Retina (tissue), 1 donor: ENCODE data around the gene PITPNM3.

Source experiments
- DNase-seq: peaks from one replicate; pipeline ENCODE4 v3.0.0-alpha.2; 2016

Gene PITPNM3

DNA sequence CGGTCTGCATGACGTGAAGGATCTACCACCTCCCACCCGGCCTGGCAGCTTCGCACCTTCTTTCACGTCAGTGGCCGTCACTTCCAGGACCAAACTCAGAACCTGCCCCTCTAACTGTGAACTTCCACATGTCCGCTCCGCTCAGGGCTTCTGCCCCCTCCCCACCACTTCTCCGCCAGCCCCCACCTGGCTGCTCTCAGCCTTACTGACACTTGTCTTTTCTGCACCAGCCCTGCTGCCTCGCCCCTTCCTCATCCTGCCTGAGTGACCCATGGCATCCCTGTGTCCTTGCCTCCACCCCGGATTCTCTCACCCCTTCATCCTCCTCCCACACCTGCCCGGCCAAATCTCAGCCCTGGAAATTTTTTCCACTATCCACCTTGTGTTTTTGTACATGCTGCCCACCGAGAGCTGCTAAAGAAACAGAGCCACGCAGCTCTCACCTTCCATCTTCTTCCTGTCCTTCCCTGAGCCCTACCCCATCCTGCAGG is 97.8 kb downstream of the PITPNM3 start:
- DNase-seq: no peak

DNA sequence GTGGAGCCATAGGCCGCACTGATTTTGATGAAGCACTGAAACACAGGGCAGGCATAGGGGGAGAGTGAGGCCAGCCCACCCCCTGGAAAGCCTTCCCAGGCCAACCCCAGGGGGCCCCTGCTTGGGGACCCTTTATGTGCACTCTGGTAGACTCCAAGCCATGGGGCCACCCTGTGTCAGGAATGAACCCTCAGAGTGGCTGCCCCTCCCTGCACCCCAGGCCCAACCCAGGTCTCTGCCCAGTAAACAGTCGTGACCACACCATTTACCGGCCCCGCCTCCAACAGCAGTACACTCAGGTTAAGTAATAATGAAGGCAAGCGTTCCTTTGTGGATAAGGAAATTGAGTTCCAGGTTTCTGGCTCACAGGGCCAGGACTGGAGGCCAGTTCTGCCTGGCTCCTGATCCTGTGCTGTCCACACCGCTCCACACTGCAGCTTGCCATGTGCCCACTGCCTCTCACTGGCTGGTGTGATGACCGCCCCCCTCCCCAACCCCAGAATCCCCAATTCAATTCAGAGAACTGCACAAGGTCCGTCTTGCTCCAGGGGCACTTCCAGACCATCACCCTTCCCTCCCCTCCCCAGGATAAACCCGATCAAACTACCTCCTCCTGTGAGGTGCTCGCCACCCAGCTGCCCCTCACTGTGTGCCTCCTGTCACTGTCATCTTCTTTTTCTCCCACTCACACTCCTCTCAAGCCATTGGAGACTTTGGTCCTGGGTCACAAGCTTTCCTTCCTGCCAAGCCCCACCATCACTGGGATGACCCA is 98.5 kb downstream of the PITPNM3 start:
- DNase-seq: no peak

DNA sequence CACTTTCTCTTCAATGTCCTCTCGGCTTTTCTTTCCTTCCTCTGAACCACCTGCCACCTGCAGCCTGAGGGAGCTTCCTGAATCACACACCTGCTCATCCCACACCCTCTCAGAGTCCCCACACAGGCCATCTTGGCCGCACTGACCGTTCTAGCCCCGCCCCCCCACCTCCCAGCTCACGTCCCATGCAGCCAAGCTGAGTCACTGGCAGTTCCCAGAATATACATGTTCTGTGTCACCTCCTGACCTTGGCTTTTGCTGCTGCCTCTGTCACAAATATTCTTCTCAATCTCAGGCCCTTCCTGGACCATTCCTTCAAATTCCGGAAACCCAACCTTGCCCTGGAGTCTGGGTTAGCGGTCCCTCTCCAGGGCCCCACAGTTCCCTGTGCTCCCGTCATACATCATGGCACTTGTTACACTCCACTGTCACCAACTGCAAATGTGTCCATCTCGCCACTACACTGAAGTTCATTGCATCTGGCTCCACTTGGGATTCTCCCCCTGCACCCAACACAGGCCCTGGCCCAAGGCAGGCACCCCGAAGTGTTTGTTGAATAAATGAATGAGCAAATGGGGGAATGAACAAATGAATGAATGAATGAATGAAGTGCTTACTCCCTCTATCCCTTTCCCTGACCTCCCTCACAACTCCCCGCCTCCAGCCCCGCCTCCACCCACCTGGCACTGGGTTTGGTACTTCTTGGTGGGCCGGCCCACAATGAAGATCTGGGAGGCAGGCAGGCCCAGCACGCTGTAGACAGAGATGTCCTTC is 99.3 kb downstream of the PITPNM3 start:
- DNase-seq: no peak

DNA sequence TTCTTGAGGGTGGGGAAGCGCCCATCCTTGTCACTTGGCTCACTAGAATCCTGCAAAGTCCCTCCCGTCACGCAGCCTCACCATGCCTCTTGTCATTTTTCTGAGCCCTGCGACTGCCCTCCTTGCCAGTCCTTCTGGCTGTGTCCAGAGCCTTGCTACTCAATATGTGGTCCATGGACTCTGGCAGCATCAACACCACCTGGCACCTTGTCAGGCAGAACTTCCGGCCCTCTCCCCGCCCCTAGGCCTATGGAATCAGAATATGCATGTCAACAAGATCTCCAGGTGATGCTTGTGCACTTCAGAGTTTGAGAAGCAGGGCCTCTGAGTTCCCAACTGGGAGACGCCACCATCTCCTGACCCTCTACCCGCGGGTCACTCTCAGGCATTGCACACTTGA is 100.0 kb downstream of the PITPNM3 start:
- DNase-seq: no peak

DNA sequence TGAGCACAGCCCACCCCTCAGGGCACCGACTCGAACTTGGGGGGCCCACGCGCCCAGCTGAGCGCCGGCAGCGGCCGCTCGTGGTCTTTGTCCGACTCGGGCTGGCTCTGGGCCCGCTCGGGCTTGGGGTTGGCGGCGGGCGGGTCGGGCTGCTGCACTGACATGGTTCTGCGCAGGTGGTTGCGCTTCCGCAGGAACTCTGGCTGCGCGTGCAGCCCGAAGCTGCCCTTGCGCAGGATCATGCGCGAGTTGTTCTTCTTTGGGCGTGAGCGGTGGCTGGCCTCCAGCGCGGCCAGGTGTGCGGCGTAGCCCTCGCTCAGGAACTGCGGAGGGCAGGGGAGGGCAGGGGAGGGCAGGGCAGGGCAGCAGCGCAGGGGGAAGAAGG is 101.0 kb downstream of the PITPNM3 start:
- DNase-seq: no peak

DNA sequence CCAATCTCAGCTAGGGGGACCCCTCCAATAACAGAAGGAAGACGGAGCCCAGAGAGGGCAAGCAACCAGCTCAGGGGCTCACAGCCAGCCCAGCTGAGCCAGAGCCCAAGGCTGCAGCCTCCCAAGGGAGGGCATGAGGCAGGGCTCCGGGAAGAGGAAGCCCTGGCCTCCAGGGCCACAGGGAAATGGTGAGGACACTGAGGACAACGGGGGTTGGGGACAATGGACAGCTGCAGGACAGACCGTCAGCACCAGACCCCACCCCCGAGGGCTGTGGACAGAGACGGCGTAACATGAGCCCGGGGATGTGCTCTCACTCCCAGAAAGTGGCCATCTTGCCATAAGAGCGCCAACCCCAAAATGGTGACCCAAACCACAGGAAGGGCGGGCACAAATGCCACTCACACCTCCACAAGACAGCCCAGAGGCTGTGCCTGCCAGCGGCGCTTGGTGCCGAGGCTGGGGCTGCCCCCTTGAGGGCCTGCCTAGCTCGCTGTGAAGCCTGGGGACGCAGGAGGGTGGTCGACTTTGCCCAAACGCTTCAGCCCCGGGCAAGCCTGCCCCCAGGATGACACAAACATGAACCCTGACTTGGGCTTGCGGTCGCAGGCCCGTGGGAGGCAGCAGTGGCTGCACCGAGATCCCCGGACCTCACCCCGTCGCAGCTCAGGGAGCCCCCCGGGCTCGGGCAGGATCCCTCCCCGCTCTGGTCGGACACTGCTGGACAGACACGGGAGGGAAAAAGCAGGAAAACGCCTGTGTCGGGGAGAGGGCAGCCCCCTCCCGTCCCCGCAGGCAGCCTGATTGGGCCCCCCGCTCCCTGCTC is 101.6 kb downstream of the PITPNM3 start:
- peak; percentile 77 for DNase-seq

DNA sequence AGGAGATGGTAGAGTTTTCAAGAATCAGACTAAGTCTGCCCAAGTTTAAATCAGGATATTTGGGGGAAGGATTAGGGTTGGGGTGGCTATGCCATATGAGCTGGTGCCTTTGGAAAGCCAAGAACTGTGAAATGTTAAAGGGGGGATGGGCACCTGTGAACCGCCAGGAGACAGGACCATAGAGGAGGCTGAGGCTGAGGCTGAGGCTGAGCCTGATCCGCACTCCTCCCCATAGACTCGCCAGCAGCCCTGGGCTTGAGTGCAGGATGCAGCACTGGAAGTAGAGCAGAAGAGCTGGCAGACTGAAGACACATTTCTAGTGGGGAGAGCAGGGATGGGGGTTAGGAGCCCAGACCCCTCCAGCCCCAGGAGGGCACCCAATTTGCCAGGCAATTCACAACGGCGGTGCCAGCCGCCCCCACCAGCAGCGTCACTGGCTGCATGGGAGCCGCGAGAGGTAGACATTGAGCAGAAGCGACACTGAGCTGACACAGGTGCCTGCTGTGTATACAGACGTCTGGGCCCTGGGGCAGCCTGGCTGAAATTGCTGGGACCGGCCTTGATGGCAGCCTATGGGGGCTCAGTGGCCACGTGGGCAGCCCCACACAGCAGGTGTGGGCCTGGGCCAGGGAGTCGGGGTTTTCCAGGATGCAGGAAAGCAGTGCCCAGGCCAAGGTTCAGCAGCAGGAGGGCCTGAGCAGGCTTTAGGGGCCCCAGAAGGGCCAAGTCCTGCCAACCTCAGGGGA is 102.9 kb downstream of the PITPNM3 start:
- peak; percentile 58 for DNase-seq

DNA sequence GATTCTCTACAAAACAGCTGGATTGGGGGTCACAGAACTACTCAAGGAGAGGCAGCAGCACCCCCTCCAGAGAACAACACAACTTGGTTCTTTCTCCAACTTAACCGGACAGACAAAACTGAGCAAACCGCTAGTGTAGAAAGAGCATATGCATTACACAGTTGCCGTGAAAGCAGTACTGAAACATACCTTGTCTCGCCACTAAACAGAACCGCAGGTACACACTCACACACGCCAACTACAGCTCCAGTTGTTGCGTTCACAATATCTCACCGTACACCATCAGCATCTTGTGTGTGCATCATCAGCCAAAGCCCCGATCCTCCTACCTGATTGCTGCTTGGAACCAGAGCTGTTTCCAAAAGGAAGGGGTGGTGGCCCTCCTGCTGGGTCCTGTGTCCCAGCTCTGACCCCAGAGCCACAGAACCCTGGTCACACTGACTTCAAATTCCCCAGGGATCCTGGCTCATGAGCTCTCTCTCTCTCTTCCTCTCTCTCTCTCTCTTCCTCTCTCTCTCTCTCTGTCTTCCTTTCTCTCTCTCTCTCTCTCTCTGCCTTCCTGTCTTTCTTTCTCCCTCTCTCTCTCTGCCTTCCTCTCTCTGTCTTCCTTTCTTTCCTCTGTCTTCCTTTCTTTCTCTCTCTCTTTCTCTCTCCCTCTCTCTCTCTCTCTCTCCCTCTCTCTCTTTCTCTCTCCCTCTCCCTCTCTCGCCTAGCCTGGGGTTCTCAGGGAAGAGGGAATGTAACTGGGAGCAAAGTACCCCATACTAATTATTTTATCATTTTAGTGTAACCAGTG is 103.7 kb downstream of the PITPNM3 start:
- no peak for DNase-seq

DNA sequence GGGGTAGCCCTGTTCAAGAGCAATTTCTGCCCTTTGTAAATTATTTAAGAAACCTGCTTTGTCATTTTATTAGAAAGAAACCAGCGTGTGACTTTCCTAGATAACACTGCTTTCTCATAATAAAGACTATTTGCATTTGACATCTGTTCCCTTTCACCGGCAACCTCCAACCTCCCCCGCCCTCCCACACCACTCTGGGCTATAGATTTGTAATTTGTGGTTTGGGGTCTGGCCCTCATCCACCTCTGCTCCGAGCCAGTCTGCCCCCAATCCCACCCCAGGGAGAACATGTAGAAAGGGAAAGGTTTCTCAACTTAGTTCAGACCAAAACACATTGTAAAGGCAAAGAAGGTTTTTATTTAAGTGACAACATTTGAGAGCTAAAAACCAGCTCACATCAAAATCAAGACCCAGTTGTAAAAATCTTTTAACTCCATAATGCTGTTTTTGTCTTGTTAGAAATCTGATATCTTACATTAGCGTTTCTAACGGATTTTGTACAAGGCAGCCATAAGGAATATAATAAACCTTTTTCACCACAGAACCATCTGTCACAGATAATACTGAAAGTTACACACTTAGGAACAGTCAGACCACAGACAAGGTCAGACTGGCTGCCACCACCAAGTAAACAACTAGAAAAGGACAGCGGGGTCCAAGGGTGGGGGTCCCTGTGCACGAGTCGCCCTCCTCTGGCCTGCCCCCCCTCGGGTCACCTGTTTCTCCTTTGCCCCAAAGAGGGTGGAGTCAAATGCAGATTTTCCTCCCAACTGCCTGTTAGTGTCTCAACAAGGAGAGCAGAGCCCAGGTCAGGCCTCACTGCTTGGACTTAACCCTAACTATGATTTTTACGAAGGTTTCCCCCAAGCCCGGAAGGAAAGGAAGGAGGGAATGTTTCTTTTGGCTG is 105.2 kb downstream of the PITPNM3 start:
- no peak for DNase-seq

DNA sequence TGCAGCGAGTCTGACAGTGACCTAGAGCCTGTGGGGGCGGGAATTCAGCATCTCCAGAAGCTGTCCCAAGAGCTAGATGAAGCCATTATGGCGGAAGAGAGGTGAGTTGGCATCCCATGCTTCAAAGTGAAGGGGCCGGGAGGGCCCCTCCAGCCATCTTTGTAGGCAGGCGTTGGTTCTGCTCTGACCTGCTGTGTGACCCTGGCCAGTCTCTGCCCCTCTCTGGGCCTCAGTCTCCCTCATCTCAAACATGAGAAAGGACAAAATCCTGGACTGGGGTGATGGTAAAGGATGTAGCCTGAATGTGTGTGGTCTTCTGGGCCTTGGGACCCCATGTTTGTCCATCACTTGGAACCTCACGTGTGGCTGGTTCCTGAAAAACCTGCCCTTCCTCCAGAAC is 107.0 kb downstream of the PITPNM3 start:
- DNase-seq: no peak

DNA sequence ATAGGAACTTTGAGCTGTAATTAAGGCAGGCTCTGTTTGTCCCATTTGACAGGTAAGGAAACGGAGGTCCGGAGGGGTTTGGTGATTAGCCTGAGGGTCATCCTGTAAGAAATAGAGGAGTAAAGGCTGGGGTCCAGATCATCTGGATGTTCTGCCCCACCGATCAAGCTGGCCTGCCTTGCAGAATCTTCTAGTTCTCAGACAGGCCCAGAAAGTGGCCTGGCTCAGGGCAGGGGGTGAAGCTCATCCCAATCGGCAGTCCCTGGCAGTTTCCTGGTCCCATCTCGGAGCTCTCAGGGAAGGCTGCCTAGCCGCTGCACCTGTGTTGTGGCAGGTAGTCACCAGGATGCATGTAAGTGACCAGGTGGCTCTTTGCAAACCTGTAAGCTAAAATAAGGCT is 107.9 kb downstream of the PITPNM3 start:
- DNase-seq: no peak

DNA sequence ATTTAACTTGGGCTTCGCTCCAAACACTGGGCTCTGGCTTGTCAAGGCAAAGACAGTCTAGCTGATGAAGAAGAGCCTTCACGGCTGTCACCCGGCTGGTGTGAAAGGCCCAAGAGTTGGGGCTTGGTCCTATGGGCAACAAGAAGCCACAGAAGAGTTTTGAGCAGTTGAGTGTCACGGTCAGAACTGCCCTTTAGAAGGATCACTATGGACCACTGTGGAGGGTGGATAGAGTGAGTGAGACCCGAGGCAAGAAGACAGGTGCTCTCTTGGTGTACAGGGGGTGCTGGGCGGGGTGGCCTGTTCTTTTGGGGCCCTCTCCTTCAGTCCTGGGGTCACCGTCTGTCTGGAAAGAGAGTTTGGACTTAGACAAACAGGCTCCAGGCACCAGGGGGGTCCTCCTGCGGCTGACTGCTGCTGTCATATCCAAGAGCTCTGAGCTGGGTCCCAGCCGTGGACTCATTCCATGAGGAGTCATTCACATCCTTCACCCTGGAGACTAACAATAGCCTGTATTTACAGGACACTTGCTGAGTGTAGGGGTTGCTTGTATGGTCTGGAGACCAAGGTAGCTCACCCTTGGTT is 109.7 kb downstream of the PITPNM3 start:
- no peak for DNase-seq

DNA sequence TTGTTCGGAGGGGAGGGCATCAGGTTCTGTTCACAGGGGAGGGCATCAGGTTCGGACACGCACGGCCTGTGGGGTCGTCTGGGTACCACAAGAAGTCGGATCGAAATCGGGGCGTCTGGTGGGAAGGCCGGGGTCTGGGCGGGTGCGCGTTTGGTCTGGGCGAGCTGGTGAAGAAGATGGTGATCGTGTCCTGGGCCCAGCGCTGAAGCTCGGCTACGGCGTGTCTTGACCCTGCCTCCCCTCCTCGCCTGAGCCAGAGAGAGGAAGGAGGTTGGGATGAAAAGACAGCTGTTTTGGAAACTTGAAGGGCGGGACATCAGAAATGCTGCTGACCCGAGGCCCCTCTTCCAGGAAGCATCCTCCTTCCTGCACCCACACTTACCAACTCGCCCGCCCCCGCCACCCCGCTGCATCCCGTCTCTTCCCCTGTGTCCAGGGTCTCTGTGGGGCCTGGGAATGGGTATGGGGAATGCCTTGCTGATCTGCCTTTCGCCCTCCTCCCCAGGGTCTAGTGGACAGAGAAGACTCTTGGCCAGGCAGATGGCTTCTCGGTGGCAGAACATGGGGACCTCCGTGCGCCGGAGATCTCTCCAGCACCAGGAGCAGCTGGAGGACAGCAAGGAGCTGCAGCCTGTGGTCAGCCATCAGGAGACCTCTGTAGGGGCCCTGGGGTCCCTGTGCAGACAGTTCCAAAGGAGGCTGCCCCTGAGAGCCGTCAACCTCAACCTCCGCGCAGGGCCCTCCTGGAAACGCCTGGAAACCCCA is 111.6 kb downstream of the PITPNM3 start:
- no peak for DNase-seq

DNA sequence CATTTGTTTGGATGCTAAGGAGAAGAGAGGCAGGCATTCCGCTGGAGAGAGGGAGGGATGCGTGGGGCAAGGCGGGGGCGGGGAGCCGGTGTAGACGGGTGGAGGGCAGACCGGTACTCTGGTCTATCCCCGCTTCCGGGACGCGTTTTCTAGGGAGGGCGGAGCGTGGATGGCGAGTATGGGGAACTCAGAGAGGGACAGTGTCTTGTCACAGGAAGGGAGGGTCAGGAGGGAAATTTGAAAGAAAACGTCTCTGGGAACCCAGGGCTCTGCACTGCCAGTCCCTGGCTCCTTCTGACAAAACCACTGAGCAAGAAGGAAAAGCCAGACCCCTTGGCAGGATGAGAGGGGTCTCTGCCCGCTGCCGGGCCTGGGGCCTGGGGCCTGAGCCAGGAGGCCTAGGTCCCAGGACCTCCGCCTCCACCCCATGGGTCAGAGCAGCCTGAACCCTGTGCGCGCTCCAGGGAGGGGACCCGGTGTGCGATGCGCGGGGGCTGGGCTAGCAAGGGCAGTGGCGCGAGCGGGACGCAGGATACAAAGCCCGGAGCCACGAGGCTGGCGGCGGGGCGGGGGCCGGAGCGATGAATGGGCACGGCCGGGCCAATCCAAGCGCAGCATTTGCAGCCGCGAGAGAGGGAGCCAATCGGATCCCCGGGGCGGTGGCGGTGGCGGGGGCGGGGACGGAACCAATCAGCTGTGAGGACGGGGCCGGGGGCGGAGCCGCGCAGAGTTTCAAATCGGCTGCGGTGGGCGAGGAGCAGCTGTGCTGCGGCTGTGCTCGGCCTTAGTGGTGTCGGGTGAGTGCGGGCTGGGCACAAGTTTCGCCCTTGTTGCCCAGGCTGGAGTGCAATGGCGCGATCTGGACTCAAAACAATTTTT is 112.4 kb downstream of the PITPNM3 start, which contains the start of gene PIMREG:
PIMREG (plus strand) TSS at position 764 of the 879 bp plus-strand sequence. CDS start 656 bp downstream, outside the sequence.
- DNase-seq: peak; percentile 98

DNA sequence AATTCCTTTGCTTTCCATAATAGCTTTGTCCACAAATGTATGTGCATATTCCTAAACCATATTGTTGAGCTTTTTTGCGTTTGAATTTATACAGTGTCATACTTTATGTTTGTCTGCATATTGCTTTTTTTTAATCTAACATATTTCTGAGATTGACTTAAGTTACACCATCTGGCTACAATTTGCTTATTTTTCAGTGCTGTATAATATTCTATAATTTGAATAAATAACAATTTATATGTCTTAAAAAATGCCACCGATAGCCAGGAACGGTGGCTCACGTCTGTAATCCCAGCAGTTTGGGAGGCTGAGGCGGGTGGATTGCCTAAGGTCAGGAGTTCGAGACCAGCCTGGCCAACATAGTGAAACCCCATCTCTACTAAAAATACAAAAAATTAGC is 113.6 kb downstream of the PITPNM3 start:
- DNase-seq: no peak

DNA sequence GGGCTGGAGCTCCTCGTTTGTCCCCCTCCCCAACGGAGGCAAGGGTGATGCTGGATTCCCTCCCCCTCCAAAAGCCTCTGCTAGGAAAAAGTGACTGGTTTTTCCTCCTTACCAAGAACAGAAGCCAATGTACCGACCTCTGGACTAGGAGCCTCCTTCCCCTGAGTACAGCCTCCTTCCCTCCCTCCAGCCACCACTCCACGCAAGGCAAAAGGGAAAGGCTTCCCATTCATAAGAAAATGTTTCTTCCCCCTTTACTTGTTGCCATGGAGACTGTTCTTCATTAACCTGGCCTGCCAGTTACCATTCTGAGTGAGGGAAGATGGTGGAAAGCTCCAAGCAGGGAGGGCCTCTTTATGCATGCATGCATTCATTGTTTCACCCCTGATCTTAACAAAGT is 116.4 kb downstream of the PITPNM3 start:
- peak; percentile 77 for DNase-seq

DNA sequence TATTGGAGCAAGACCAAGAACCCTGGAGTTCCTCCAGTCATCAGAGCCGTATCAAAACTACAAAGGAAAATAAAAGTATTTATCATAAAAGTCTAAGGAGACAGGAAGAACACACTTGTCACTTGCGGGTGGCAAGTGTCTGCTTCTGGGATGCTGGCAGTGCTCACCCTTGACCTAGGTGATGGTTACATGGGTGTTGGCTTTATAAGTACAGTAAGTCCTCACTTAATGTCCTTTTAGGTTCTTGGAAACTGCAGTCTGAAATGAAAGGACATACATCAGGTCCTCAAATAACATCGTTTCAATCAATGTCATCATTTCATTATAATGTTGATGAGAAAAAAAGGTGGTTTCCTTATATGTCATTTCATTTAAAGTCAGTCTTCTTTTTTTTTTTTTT is 118.4 kb downstream of the PITPNM3 start:
- no peak for DNase-seq

DNA sequence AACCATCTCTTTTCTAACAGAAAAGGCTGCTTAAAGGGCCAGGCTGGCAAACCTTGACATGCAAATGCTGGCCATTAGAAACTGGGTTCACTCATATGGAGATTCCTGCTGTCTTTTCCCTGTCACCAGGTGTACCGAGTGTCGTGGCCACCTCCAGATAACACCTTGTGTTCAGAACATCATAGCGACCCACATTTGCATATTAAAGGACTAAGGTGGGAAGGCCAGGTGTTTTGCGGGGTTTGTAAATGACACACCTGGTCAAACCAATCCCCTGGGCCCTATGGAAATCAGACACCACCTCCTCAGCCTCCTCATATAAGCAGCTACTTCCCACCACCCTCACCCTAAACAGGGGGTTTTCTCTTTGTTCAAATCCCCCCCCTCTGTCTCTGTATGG is 118.9 kb downstream of the PITPNM3 start:
- DNase-seq: no peak
